Motor neuron (in vitro differentiated cells): ENCODE data around the gene RAB23. TPM values are rescaled to one million over a fixed set of nuclear protein-coding genes. Genes with fewer than 3 reads are reported as not detected.

Source experiments
- ATAC-seq, 8 experiments: fragments of 200-7000 bp; cut with Tn5 transposase; replicated peaks in 6 of 8; 2 replicates each; pipeline ENCODE4 v1.8.0; 2021; ENCODE audit warnings: mild to moderate bottlenecking in 8 of 8, moderate library complexity in 8 of 8
- H3K27ac ChIP-seq, 2 donors: fragments of 250-450 bp; sonication (Bioruptor Pico); 2 replicates each; pipeline ENCODE4 v1.9.0; 2021; ENCODE audit warnings: antibody characterized with exemption in 2 of 2, mild to moderate bottlenecking in 2 of 2, moderate library complexity in 1 of 2
- H3K4me1 ChIP-seq, 2 donors: fragments of 250-450 bp; sonication (Bioruptor Pico); replicated peaks in 1 of 2; 2 replicates each; pipeline ENCODE4 v1.6.1; 2021; ENCODE audit warnings: antibody characterized with exemption in 2 of 2, mild to moderate bottlenecking in 2 of 2, moderate library complexity in 1 of 2
- H3K4me3 ChIP-seq, 5 donors: fragments of 250-450 bp; sonication (Bioruptor Pico); 2 replicates each; pipeline ENCODE4 v1.9.0; 2021; ENCODE audit warnings: antibody characterized with exemption in 5 of 5, mild to moderate bottlenecking in 5 of 5, moderate library complexity in 4 of 5
- WGBS, 10 experiments: fragments of 450-650 bp; shearing (Covaris generic); methylation state at CpG; one replicate each; pipeline ENCODE4 v1.0.0; 2022; 5-methylcytosine and 5-hydroxymethylcytosine counted together
- in situ Hi-C, 9 experiments: fragments of 400-800 bp; cut with MboI; loops; one replicate each; pipeline ENCODE4 v1.15.0; 2021; ENCODE audit warnings: low sequenced_read_pairs in 9 of 9, low pct_unique_long_range_greater_than_20kb in 2 of 9; ENCODE audit not compliant: unreplicated experiment in 9 of 9
- total RNA-seq, 8 experiments: library from RNA; unstranded; fragments of 300-600 nt; gene quantifications; 2 replicates each; pipeline versions ENCODE4 v1.2.3 to v1.2.4, GENCODE V29; 2022

RAB23 gene
- total RNA-seq, 8 experiments from 2014 or later = 10.3 to 41.4 (median 12.4) TPM

DNA sequence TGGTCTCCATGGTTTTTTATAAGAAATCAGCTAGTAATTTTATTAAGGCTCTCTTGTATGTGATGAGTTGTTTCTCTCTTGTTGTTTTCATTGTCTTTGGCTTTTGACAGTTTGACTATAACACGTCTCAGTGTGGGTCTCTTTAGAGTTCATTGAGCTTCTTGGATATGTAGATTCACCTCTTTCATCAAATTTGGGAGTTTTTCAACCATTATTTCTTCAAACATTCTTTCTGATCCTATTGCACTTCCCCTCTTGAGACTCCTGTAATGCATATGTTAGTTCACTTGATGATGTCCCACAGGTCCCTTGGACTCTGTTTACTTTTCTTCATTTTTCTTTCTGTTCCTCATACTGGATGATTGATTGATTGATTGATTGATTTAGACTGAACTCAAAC, 57.0 kb downstream of the RAB23 start:
- H3K4me3 ChIP-seq = no peak overlapping the region
- H3K27ac ChIP-seq = no peak overlapping the region
- in situ Hi-C loops = no loop called here
- no peak for ATAC-seq
- no peaks in the 10 kb centered on the region for H3K4me1 ChIP-seq
- 20 to 100% (median 79%) methylated on average over 1 of the region's 1 CpG; no CpG with 5 or more reads in 6 of the 10 experiments for WGBS, 10 experiments

GRCh38 chr6:57163956-57164355, 58.2 kb downstream of the RAB23 start:
- Histone ChIP-seq H3K4me3 (no peak overlapping the region), H3K4me1 (no peaks in the 10 kb centered on the region), H3K27ac (no peak overlapping the region)
- in situ Hi-C loops = no loop called here
- 83 to 100% (median 100%) methylated on average over 1 to 2 of the region's 2 CpGs; no CpG with 5 or more reads in 2 of the 10 experiments for WGBS, 10 experiments
- ATAC-seq = no peak

DNA sequence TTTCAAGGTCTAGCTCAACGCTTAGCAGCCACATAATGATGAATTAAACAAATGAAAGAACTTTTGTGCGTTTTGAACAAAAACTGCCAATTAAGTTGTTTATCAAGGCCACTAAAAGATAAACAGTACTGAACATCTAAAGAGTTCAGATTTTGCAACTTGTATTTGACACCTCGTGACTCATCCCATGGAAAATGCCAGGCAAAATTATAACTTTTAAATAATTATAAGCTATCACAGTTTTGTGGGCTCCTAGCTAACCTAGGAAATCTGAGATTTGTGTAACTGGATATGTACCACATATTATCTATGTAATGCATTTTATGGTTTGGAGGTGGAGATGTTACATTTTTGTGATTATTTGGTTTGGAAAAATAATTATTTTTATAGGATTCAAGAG, 59.6 kb downstream of the RAB23 start:
- no peaks in the 10 kb centered on the region for H3K4me1 ChIP-seq
- no peak overlapping the region for H3K4me3 ChIP-seq
- WGBS, 10 experiments = 82 to 100% (median 94%) methylated on average over 1 to 3 of the region's 3 CpGs; no CpG with 5 or more reads in 1 of the 10 experiments
- no peak for ATAC-seq
- in situ Hi-C loops = no loop called here
- no peak overlapping the region for H3K27ac ChIP-seq

DNA sequence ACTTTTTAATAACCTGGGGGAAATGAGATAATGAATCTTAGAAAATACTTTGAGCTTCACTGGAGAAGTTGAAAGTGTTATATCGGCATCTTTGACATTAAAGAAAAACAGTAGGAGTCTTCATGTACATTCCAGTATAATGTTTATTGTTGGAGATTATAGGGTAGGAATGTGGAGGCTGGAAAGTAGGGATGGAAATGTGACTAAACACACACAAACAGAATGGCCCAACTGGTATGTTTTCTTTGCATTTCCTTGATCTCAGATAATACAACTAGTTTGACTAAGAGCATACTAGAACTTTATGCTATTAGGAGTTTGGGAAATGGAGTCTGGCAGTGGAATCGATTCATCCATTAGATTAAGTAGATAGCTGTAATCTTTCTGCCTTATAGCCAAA, 60.1 kb downstream of the RAB23 start:
- no peak overlapping the region for H3K27ac ChIP-seq
- no peaks in the 10 kb centered on the region for H3K4me1 ChIP-seq
- ATAC-seq = no peak
- H3K4me3 ChIP-seq = no peak overlapping the region
- in situ Hi-C loops = no loop called here
- 89 to 100% (median 100%) methylated on average over 1 to 2 of the region's 2 CpGs for WGBS, 10 experiments

DNA sequence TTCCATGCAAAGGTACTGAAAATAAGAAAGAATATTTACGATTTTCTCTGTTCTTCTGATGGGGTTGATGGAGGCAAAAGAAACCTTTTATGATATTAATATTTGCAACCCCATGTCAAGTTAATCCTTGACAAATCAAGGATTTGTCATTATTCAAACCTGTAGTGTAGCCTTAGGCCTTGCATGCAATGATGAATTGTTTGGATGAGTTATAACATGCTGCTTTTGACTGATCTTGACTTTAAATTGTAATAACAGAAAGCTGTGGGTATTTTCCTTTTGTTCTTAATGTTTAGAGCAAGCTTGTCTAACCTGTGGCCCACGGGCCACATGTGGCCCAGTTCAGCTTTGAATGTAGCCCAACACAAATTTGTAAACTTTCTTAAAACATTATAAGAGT, 63.0 kb downstream of the RAB23 start:
- Histone ChIP-seq H3K27ac (no peak overlapping the region), H3K4me3 (no peak overlapping the region), H3K4me1 (no peaks in the 10 kb centered on the region)
- in situ Hi-C loops = no loop called here
- 80 to 100% (median 90%) methylated on average over 1 to 2 of the region's 2 CpGs for WGBS, 10 experiments
- no peak for ATAC-seq

DNA sequence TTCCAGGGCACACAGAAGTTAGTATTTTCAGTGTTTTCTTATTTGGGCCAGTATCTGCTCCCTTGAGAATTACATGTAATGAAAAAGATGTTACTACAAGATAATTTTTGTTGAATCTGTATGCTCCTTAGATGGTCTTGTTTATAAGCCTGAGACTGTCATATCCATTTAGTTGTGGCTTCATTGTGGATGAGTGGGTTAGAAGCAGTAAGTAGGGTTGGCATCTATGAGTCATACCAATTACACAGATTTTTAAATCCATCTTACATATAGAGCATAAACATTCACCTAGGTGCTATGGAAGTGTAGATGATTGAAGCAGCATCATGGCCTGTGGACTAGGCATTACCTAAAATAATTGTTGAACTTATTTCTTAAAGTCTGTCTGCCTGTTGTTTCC, 63.4 kb downstream of the RAB23 start:
- in situ Hi-C loops = no loop called here
- no peak for ATAC-seq
- H3K4me3 ChIP-seq = no peak overlapping the region
- no peak overlapping the region for H3K27ac ChIP-seq
- no peaks in the 10 kb centered on the region for H3K4me1 ChIP-seq

GRCh38 chr6:57147955-57148858, 73.9 kb downstream of the RAB23 start:
- in situ Hi-C loops = no loop called here

DNA sequence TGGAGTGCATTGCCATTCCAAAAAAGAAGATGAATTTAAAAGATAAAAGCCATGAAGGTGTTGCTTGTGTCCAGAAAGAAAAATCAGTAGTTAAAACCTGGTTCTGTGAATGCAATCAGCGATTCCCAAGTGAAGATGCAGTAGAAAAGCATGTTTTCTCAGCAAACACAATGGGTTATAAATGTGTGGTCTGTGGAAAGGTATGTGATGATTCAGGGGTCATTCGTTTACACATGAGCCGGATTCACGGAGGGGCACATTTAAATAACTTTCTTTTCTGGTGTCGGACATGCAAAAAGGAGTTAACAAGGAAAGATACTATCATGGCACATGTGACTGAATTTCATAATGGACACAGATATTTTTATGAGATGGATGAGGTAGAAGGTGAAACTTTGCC, 74.7 kb downstream of the RAB23 start:
- Histone ChIP-seq H3K4me3 (no peak overlapping the region), H3K27ac (no peak overlapping the region), H3K4me1 (no peaks in the 10 kb centered on the region)
- 89 to 100% (median 96%) methylated on average over 1 to 5 of the region's 5 CpGs for WGBS, 10 experiments
- ATAC-seq = no peak
- in situ Hi-C loops = no loop called here

More at GRCh38 chr6:57147955-57148858, 73.9 kb downstream of the RAB23 start:
- Histone ChIP-seq H3K27ac (no peak overlapping the region), H3K4me3 (no peak overlapping the region), H3K4me1 (no peaks in the 10 kb centered on the region)
- 69 to 100% (median 90%) methylated on average over 2 to 7 of the region's 7 CpGs for WGBS, 10 experiments
- ATAC-seq = no peak

DNA sequence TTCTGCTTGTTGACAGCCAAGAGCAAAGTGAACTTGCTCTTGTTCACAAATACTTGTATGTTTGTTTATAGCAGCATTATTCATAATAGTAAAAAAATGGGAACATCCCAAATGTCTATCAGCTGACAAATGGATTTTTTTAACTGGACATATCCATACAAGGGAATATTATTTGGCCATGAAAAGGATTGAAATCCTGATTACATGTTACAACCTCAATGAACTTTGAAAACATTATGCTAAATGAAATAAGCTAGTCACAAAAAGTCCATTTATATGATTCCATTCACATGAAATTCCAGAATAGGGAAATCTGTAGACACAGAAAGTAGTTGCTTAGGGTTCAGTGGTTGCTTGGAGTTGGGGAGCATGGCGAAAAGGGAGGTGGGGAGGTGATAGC, 78.4 kb downstream of the RAB23 start:
- no peak for ATAC-seq
- 88 to 100% (median 100%) methylated on average over 1 of the region's 1 CpG; no CpG with 5 or more reads in 3 of the 10 experiments for WGBS, 10 experiments
- H3K4me1 ChIP-seq = no peaks in the 10 kb centered on the region
- H3K4me3 ChIP-seq = no peak overlapping the region
- in situ Hi-C loops = no loop called here
- no peak overlapping the region for H3K27ac ChIP-seq

DNA sequence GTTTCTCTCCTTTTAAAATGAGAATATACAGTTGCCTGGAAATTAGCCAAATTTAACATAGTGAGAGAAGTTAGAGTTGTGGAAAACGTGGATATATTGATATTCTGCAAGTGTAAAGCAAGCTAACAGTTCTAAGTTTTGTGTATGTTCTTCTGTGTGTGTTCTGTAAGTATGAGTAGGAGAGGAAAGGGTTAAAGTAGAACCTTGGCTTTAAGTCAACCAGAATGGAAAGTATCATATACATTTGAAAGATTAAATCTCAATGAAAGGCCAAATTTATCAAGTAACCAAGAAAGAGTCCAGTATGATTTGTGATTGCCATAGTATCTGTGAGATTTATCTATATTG, 80.0 kb downstream of the RAB23 start:
- no peak overlapping the region for H3K27ac ChIP-seq
- in situ Hi-C loops = no loop called here
- H3K4me1 ChIP-seq = no peaks in the 10 kb centered on the region
- ATAC-seq = no peak
- WGBS, 10 experiments = 50 to 100% (median 88%) methylated on average over 1 of the region's 1 CpG
- H3K4me3 ChIP-seq = no peak overlapping the region

DNA sequence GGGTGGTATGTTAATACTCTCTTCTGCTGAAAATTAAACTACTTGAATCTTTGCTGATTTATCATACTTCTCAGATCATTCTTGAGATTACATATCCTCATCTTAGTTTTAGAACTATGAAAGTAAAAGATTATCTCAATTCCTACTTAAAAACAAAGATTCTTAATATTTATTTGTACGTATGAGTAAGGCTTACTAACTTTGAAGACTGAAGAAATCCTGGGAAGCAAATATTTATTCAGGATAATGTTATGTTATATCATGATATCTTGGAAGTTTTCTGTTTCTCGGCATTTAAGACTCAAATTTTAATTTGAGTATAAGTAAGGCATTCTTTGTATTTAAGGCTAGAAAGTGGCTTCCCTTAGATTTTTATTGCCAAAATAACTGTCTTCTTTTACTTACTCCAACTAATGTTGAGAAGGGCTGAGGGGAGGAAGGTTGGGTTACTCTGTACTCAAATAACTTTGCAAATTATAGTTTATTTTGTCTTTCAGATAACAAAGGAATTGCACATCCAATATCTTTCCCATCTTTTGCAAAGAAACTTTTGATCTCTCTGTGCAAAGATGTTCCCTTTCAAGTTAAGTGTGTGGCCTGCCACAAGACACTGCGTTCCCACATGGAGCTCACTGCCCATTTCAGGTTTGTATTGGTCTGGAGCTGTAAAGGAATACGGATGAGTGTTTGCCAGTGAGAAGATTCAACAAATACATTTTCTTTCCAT, 80.5 kb downstream of the RAB23 start:
- H3K4me1 ChIP-seq = no peaks in the 10 kb centered on the region
- 85 to 100% (median 96%) methylated on average over 2 to 4 of the region's 4 CpGs for WGBS, 10 experiments
- no peak overlapping the region for H3K27ac ChIP-seq
- in situ Hi-C loops = no loop called here
- no peak overlapping the region for H3K4me3 ChIP-seq
- no peak for ATAC-seq

- no peak for ATAC-seq
- in situ Hi-C loops = no loop called here
- no peak overlapping the region for H3K4me3 ChIP-seq
- H3K4me1 ChIP-seq = no peaks in the 10 kb centered on the region
- no peak overlapping the region for H3K27ac ChIP-seq
- 87 to 100% (median 97%) methylated on average over 1 to 10 of the region's 11 CpGs for WGBS, 10 experiments
Observed at GRCh38 chr6:57138026-57138425, 84.1 kb downstream of the RAB23 start.

- in situ Hi-C loops = no loop called here
- Histone ChIP-seq H3K4me3 (no peak overlapping the region), H3K4me1 (no peaks in the 10 kb centered on the region), H3K27ac (no peak overlapping the region)
- no peak for ATAC-seq
- WGBS, 10 experiments = 86 to 100% (median 100%) methylated on average over 1 to 2 of the region's 2 CpGs; no CpG with 5 or more reads in 5 of the 10 experiments
Observed at GRCh38 chr6:57137350-57137749, 84.8 kb downstream of the RAB23 start.
